NOMO-1 (cell line): Measurements from ENCODE around the gene TVP23C.
A peak's percentile ranks its signal among the peaks of the same experiment; 100 is the strongest.
"Not testable (repeated sequence)": the region's sequence is repeated elsewhere in the genome, so short reads cannot be mapped to it uniquely, and the experiment has no call there.

Source experiments
- DNase-seq, 2 experiments: peaks; one replicate each; lab custom pipeline; 2025; ENCODE audit not compliant: unreplicated experiment in 2 of 2; lab: John Stamatoyannopoulos, UW

The TVP23C gene

GRCh38 chr17:15563375-15563857 is at the start of gene TVP23C:
Gene TVP23C, minus strand, starts transcription at chr17:15563483. Its CDS starts 35 bp downstream, at chr17:15563448.
- DNase-seq = peak; percentile 73 to 77

- peak; percentile 23 to 46 for DNase-seq
Observed at GRCh38 chr17:15592960-15593359, 29.7 kb upstream of the TVP23C start.

GRCh38 chr17:15591986-15592385 is 28.7 kb upstream of the TVP23C start:
- not testable (repeated sequence) for DNase-seq

- DNase-seq = not testable (repeated sequence)
Observed at GRCh38 chr17:15590844-15591243, 27.6 kb upstream of the TVP23C start.

GRCh38 chr17:15589544-15590536 is 26.6 kb upstream of the TVP23C start:
- not testable (repeated sequence) for DNase-seq

- not testable (repeated sequence) for DNase-seq
Observed at GRCh38 chr17:15588017-15588416, 24.7 kb upstream of the TVP23C start.

GRCh38 chr17:15583313-15583712 is 20.0 kb upstream of the TVP23C start:
- not testable (repeated sequence) for DNase-seq

GRCh38 chr17:15581462-15581861 is 18.2 kb upstream of the TVP23C start:
- DNase-seq = not testable (repeated sequence)

- DNase-seq = not testable (repeated sequence)
Observed at GRCh38 chr17:15576848-15577247, 13.6 kb upstream of the TVP23C start.

GRCh38 chr17:15574660-15575059 is 11.4 kb upstream of the TVP23C start:
- DNase-seq = not testable (repeated sequence)

GRCh38 chr17:15573870-15574269 is 10.6 kb upstream of the TVP23C start:
- not testable (repeated sequence) for DNase-seq

GRCh38 chr17:15562613-15563374 is 489 bp downstream of the TVP23C start:
- DNase-seq = peak; percentile 7 to 43

- DNase-seq = not testable (repeated sequence)
Observed at GRCh38 chr17:15561439-15561838, 1.8 kb downstream of the TVP23C start.

- not testable (repeated sequence) for DNase-seq
Observed at GRCh38 chr17:15558403-15559105, 4.7 kb downstream of the TVP23C start.

GRCh38 chr17:15557334-15557832 is 5.9 kb downstream of the TVP23C start:
- not testable (repeated sequence) for DNase-seq

GRCh38 chr17:15552932-15553331 is 10.4 kb downstream of the TVP23C start:
- not testable (repeated sequence) for DNase-seq

- not testable (repeated sequence) for DNase-seq
Observed at GRCh38 chr17:15549552-15549951, 13.7 kb downstream of the TVP23C start.

- DNase-seq = not testable (repeated sequence)
Observed at GRCh38 chr17:15546604-15547003, 16.7 kb downstream of the TVP23C start.

- not testable (repeated sequence) for DNase-seq
Observed at GRCh38 chr17:15540371-15541219, 22.7 kb downstream of the TVP23C start.
